WTC11 (cell line): ENCODE data around the gene CASKIN1. TPM values are rescaled to one million over a fixed set of nuclear protein-coding genes. Genes with fewer than 3 reads are reported as not detected.

Experiments used
- ATAC-seq: fragments of 200-7000 bp; cut with Tn5 transposase; 2 replicates; pipeline ENCODE4 v1.10.0; 2021; ENCODE audit warnings: mild to moderate bottlenecking, moderate library complexity
- CTCF ChIA-PET: fragments of 300-600 bp; sonication (Branson Sonifier 250); formaldehyde crosslinking; loops from one replicate; lab custom pipeline; 2021; ENCODE audit warnings: antibody characterized with exemption; lab: Charles Lee
- POLR2A ChIA-PET: fragments of 350-600 bp; sonication (Branson Sonifier 250); formaldehyde crosslinking; loops from one replicate; lab custom pipeline; 2021; ENCODE audit warnings: antibody characterized with exemption; lab: Charles Lee
- DNase-seq: peaks from one replicate; pipeline ENCODE4 v3.0.0; 2021; ENCODE audit warnings: low spot score
- H3K27ac Mint-ChIP-seq: 2 replicates; pipeline ENCODE4 v1.8.0; 2021; ENCODE audit warnings: mixed read lengths
- H3K27me3 Mint-ChIP-seq: 2 replicates; pipeline ENCODE4 v1.8.0; 2021; ENCODE audit warnings: low read depth, mild to moderate bottlenecking, moderate library complexity, mixed read lengths
- H3K36me3 Mint-ChIP-seq: 2 replicates; pipeline ENCODE4 v1.8.0; 2021; ENCODE audit warnings: mixed read lengths
- H3K4me1 Mint-ChIP-seq: 2 replicates; pipeline ENCODE4 v1.8.0; 2022; ENCODE audit warnings: mixed read lengths
- H3K4me3 Mint-ChIP-seq: 2 replicates; pipeline ENCODE4 v1.8.0; 2021; ENCODE audit warnings: mild to moderate bottlenecking, moderate library complexity, mixed read lengths
- H3K9me3 Mint-ChIP-seq: 2 replicates; pipeline ENCODE4 v1.8.0; 2021; ENCODE audit warnings: mixed read lengths
- CREB1 ChIP-seq: sonication (generic); formaldehyde crosslinking; IDR thresholded peaks from 2 replicates; pipeline ENCODE4 v1.8.0; 2023; ENCODE audit warnings: mild to moderate bottlenecking, missing genetic modification reagents
- ELF4 ChIP-seq: sonication (generic); formaldehyde crosslinking; IDR thresholded peaks from 2 replicates; pipeline ENCODE4 v1.8.1; 2022; ENCODE audit warnings: low read depth, mild to moderate bottlenecking, moderate library complexity, missing genetic modification reagents
- GABPB1 ChIP-seq: sonication (generic); formaldehyde crosslinking; IDR thresholded peaks from 2 replicates; pipeline ENCODE4 v1.8.1; 2023; ENCODE audit warnings: mild to moderate bottlenecking, missing genetic modification reagents
- GRHL2 ChIP-seq: fragments of 250-450 bp; sonication (Bioruptor Pico); IDR thresholded peaks from 2 replicates; pipeline ENCODE4 v1.8.0; 2022; ENCODE audit warnings: mild to moderate bottlenecking, moderate library complexity; ENCODE audit not compliant: insufficient replicate concordance, severe bottlenecking
- GTF2I ChIP-seq: fragments of 250-450 bp; sonication (Bioruptor Pico); conservative IDR thresholded peaks from 2 replicates; pipeline ENCODE4 v1.4.0; 2021; ENCODE audit warnings: mild to moderate bottlenecking
- IRF2 ChIP-seq: sonication (generic); formaldehyde crosslinking; IDR thresholded peaks from 2 replicates; pipeline ENCODE4 v1.8.0; 2022; ENCODE audit warnings: low read depth, missing genetic modification reagents, borderline replicate concordance
- JUN ChIP-seq: sonication (generic); formaldehyde crosslinking; IDR thresholded peaks from 2 replicates; pipeline ENCODE4 v1.8.0; 2023; ENCODE audit warnings: mild to moderate bottlenecking, missing genetic modification reagents
- MXD4 ChIP-seq: fragments of 250-450 bp; sonication (Bioruptor Pico); IDR thresholded peaks from 2 replicates; pipeline ENCODE4 v1.8.0; 2021; ENCODE audit warnings: mild to moderate bottlenecking, moderate library complexity, borderline replicate concordance
- MYBL2 ChIP-seq: sonication (generic); formaldehyde crosslinking; IDR thresholded peaks from 2 replicates; pipeline ENCODE4 v1.8.1; 2023; ENCODE audit warnings: mild to moderate bottlenecking, moderate library complexity, missing genetic modification reagents
- NFATC4 ChIP-seq: fragments of 250-450 bp; sonication (Bioruptor Pico); IDR thresholded peaks from 2 replicates; pipeline ENCODE4 v1.9.0; 2021; ENCODE audit warnings: mild to moderate bottlenecking
- RELA ChIP-seq: sonication (generic); formaldehyde crosslinking; IDR thresholded peaks from 2 replicates; pipeline ENCODE4 v1.8.1; 2022; ENCODE audit warnings: missing genetic modification reagents, mild to moderate bottlenecking, borderline replicate concordance
- TEAD4 ChIP-seq: sonication (generic); formaldehyde crosslinking; IDR thresholded peaks from 2 replicates; pipeline ENCODE4 v1.8.0; 2022; ENCODE audit warnings: mild to moderate bottlenecking, missing genetic modification reagents
- TP53 ChIP-seq: sonication (generic); formaldehyde crosslinking; IDR thresholded peaks from 2 replicates; pipeline ENCODE4 v1.8.1; 2023; ENCODE audit warnings: mild to moderate bottlenecking, missing genetic modification reagents
- ZNF263 ChIP-seq: sonication (generic); formaldehyde crosslinking; IDR thresholded peaks from 2 replicates; pipeline ENCODE4 v1.8.1; 2022; ENCODE audit warnings: low read depth, mild to moderate bottlenecking, moderate library complexity, missing genetic modification reagents
- ZNF396 ChIP-seq: fragments of 250-450 bp; sonication (Bioruptor Pico); IDR thresholded peaks from 2 replicates; pipeline ENCODE4 v1.8.0; 2021; ENCODE audit warnings: mild to moderate bottlenecking, moderate library complexity, borderline replicate concordance
- total RNA-seq: library from RNA; stranded (reverse); gene quantifications from 3 replicates; pipeline ENCODE4 v1.2.3, GENCODE V29; 2021
- TF ChIP-seq, protein P1 (sequence below): sonication (generic); formaldehyde crosslinking; IDR thresholded peaks from 2 replicates; pipeline ENCODE4 v1.8.1; 2022; ENCODE audit warnings: missing genetic modification reagents, borderline replicate concordance
- TF ChIP-seq, protein P2 (sequence below): sonication (generic); formaldehyde crosslinking; IDR thresholded peaks from 2 replicates; pipeline ENCODE4 v1.8.1; 2023; ENCODE audit warnings: mild to moderate bottlenecking, missing genetic modification reagents, moderate library complexity
- TF ChIP-seq, protein P3 (sequence below): sonication (generic); formaldehyde crosslinking; conservative IDR thresholded peaks from 2 replicates; pipeline ENCODE4 v1.8.1; 2022; ENCODE audit warnings: mild to moderate bottlenecking, missing genetic modification reagents
- TF ChIP-seq, protein P4 (sequence below): sonication (generic); formaldehyde crosslinking; IDR thresholded peaks from 2 replicates; pipeline ENCODE4 v1.8.1; 2023; ENCODE audit warnings: mild to moderate bottlenecking, missing genetic modification reagents
- TF ChIP-seq, protein P5 (sequence below): sonication (generic); formaldehyde crosslinking; IDR thresholded peaks from 2 replicates; pipeline ENCODE4 v1.8.1; 2023; ENCODE audit warnings: mild to moderate bottlenecking, moderate library complexity, missing genetic modification reagents
- TF ChIP-seq, protein P6 (sequence below): sonication (generic); formaldehyde crosslinking; IDR thresholded peaks from 2 replicates; pipeline ENCODE4 v1.8.1; 2023; ENCODE audit warnings: mild to moderate bottlenecking, missing genetic modification reagents

Gene CASKIN1
- total RNA-seq, 1 experiment from 2014 or later, result 9.4 TPM

DNA sequence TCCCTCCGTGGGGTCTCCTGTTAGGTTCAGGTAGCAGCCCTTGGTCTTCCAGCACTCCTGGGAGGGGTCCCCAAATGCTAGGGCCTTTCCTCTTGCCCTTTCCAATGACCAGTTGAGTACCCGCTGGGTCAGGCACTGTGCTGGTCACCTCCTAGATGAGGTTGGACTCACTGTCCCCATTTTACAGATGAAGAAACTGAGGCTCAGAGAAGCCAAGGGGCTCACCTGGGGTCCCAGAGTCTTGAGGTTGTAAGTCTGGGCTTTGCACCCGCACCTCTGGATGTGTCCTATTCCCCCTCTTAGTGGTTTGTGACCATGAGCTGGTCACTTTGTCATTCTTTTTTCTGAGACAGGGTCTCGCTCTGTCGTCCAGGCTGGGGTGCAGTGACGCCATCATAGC is 1.4 kb upstream of the CASKIN1 start:
- Mint-ChIP-seq H3K9me3 (no peaks in the 10 kb centered on the region), H3K4me3 (peak overlapping the region; percentile 59), H3K27ac (no peak overlapping the region), H3K27me3 (peaks cover 51% of the 10 kb centered on the region), H3K4me1 (peaks cover 4% of the 10 kb centered on the region; the same call in 1 of the 2 replicates), H3K36me3 (no peaks in the 10 kb centered on the region)
- TF ChIP-seq ZNF263, result no peak
- TF ChIP-seq, protein P1, sequence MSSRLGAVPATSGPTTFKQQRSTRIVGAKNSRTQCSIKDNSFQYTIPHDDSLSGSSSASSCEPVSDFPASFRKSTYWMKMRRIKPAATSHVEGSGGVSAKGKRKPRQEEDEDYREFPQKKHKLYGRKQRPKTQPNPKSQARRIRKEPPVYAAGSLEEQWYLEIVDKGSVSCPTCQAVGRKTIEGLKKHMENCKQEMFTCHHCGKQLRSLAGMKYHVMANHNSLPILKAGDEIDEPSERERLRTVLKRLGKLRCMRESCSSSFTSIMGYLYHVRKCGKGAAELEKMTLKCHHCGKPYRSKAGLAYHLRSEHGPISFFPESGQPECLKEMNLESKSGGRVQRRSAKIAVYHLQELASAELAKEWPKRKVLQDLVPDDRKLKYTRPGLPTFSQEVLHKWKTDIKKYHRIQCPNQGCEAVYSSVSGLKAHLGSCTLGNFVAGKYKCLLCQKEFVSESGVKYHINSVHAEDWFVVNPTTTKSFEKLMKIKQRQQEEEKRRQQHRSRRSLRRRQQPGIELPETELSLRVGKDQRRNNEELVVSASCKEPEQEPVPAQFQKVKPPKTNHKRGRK (CRISPR knock-in tag), result no peak
- TF ChIP-seq TEAD4 (CRISPR knock-in tag), result no peak
- no peak for TF ChIP-seq ELF4
- no peak for TF ChIP-seq JUN (CRISPR knock-in tag)
- TF ChIP-seq, protein P2, sequence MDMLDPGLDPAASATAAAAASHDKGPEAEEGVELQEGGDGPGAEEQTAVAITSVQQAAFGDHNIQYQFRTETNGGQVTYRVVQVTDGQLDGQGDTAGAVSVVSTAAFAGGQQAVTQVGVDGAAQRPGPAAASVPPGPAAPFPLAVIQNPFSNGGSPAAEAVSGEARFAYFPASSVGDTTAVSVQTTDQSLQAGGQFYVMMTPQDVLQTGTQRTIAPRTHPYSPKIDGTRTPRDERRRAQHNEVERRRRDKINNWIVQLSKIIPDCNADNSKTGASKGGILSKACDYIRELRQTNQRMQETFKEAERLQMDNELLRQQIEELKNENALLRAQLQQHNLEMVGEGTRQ (CRISPR knock-in tag), result no peak
- 0 out of 2 replicates have a peak, but pooled peaks have one; percentile 24 for TF ChIP-seq GTF2I (CRISPR knock-in tag)
- CTCF ChIA-PET, result interaction anchor here (1.1 kb wide), 1 partner anchor 57 kb away, joined by 4 read pairs; no protein-coding TSS in a partner anchor
- DNase-seq (no peak), ATAC-seq (no peak)
- POLR2A ChIA-PET, result interaction anchor here (1.0 kb wide), 1 partner anchor 13 kb away, joined by 3 read pairs; the partner anchor contains the start of gene BRICD5

DNA sequence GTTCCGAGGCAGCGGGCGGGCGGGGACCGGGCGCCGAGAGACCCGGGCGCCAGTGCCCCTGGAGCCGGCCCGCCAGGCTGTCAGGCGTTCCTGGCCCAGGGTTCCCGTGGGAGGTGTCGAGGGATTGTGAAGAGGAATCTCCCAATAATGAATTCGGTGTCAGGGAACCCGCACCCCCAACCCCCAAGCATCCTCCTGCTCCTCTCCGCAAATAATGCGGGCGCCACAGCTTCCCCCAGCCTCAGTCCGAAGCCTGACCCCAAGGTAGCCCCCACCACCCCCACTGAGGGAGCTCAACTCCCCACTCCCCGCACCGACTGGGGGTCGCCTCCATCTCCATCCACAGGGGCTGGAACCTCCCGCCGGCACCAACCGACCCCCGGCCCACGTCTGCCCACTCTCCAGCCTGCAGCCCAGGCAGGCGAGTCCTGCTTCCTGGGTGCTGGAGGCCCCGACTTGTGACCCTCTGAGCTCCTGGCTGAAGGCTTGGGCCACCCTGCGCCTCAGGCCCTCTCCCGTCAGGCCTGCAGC is 641 bp upstream of the CASKIN1 start:
- DNase-seq, result no peak
- Mint-ChIP-seq H3K9me3 (no peaks in the 10 kb centered on the region), H3K4me3 (peak overlapping the region; percentile 59), H3K36me3 (no peaks in the 10 kb centered on the region), H3K4me1 (peaks cover 4% of the 10 kb centered on the region; the same call in 1 of the 2 replicates), H3K27me3 (peaks cover 45% of the 10 kb centered on the region), H3K27ac (no peak overlapping the region)
- POLR2A ChIA-PET, result interaction anchor here (1.0 kb wide), 1 partner anchor 14 kb away, joined by 3 read pairs; the partner anchor contains the start of gene BRICD5
- CTCF ChIA-PET, result interaction anchor here (0.7 to 3.5 kb wide), 4 partner anchors 18 to 193 kb away, joined by 3 to 30 read pairs (median 9); partner anchors contain the start of gene PGP
- TF ChIP-seq MYBL2 (no peak), IRF2 (CRISPR knock-in tag) (no peak), NFATC4 (CRISPR knock-in tag) (no peak), MXD4 (CRISPR knock-in tag) (no peak), TP53 (CRISPR knock-in tag) (no peak), GRHL2 (CRISPR knock-in tag) (no peak), RELA (no peak), ZNF396 (CRISPR knock-in tag) (no peak), GABPB1 (CRISPR knock-in tag) (no peak), CREB1 (CRISPR knock-in tag) (no peak)
- TF ChIP-seq, protein P3, sequence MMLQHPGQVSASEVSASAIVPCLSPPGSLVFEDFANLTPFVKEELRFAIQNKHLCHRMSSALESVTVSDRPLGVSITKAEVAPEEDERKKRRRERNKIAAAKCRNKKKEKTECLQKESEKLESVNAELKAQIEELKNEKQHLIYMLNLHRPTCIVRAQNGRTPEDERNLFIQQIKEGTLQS (CRISPR knock-in tag), result no peak
- TF ChIP-seq, protein P4, sequence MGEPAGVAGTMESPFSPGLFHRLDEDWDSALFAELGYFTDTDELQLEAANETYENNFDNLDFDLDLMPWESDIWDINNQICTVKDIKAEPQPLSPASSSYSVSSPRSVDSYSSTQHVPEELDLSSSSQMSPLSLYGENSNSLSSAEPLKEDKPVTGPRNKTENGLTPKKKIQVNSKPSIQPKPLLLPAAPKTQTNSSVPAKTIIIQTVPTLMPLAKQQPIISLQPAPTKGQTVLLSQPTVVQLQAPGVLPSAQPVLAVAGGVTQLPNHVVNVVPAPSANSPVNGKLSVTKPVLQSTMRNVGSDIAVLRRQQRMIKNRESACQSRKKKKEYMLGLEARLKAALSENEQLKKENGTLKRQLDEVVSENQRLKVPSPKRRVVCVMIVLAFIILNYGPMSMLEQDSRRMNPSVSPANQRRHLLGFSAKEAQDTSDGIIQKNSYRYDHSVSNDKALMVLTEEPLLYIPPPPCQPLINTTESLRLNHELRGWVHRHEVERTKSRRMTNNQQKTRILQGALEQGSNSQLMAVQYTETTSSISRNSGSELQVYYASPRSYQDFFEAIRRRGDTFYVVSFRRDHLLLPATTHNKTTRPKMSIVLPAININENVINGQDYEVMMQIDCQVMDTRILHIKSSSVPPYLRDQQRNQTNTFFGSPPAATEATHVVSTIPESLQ (CRISPR knock-in tag), result no peak
- TF ChIP-seq, protein P5, sequence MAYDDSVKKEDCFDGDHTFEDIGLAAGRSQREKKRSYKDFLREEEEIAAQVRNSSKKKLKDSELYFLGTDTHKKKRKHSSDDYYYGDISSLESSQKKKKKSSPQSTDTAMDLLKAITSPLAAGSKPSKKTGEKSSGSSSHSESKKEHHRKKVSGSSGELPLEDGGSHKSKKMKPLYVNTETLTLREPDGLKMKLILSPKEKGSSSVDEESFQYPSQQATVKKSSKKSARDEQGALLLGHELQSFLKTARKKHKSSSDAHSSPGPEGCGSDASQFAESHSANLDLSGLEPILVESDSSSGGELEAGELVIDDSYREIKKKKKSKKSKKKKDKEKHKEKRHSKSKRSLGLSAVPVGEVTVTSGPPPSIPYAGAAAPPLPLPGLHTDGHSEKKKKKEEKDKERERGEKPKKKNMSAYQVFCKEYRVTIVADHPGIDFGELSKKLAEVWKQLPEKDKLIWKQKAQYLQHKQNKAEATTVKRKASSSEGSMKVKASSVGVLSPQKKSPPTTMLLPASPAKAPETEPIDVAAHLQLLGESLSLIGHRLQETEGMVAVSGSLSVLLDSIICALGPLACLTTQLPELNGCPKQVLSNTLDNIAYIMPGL, result no peak
- TF ChIP-seq, protein P6, sequence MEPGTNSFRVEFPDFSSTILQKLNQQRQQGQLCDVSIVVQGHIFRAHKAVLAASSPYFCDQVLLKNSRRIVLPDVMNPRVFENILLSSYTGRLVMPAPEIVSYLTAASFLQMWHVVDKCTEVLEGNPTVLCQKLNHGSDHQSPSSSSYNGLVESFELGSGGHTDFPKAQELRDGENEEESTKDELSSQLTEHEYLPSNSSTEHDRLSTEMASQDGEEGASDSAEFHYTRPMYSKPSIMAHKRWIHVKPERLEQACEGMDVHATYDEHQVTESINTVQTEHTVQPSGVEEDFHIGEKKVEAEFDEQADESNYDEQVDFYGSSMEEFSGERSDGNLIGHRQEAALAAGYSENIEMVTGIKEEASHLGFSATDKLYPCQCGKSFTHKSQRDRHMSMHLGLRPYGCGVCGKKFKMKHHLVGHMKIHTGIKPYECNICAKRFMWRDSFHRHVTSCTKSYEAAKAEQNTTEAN, result no peak
- no peak for ATAC-seq
